Naive thymus-derived CD4-positive, alpha-beta T cell (primary cell): Measurements from ENCODE around the gene TWSG1. TPM values are rescaled to one million over a fixed set of nuclear protein-coding genes. Genes with fewer than 3 reads are reported as not detected.

Experiments used
- ATAC-seq: fragments of 150-1000 bp; cut with Tn5 transposase; 2 replicates; pipeline ENCODE4 v1.10.0; 2021; ENCODE audit warnings: mild to moderate bottlenecking, moderate library complexity
- CTCF ChIA-PET: fragments of 350-600 bp; sonication (Branson Sonifier 250); formaldehyde crosslinking; loops from one replicate; lab custom pipeline; 2021; ENCODE audit warnings: antibody characterized with exemption; lab: Charles Lee
- POLR2A ChIA-PET: fragments of 350-600 bp; sonication (Branson Sonifier 250); formaldehyde crosslinking; loops from one replicate; lab custom pipeline; 2021; ENCODE audit warnings: antibody characterized with exemption, inconsistent platforms; lab: Charles Lee
- DNase-seq, 9 donors: peaks; one replicate each; pipeline versions ENCODE4 v3.0.0 to v3.0.0-alpha.2; 2020 to 2022; ENCODE audit warnings: mixed read lengths in 1 of 9
- H3K27ac ChIP-seq: one replicate; pipeline ENCODE4 v1.7.0; 2013; ENCODE audit warnings: mild to moderate bottlenecking, low read depth, low read length, moderate library complexity
- H3K27me3 ChIP-seq, 2 donors: one replicate each; pipeline ENCODE4 v1.7.0; 2013; ENCODE audit warnings: low read length in 2 of 2, mild to moderate bottlenecking in 2 of 2, moderate library complexity in 2 of 2; ENCODE audit not compliant: control insufficient read depth in 2 of 2, insufficient read depth in 2 of 2
- H3K36me3 ChIP-seq, 3 experiments: 1 replicate in 2 of 3; 2 replicates in 1 of 3; pipeline ENCODE4 v1.7.0; 2013; ENCODE audit warnings: low read length in 3 of 3, mild to moderate bottlenecking in 3 of 3, moderate library complexity in 1 of 3; ENCODE audit not compliant: insufficient read depth in 3 of 3, control insufficient read depth in 2 of 3
- H3K4me1 ChIP-seq, 2 donors: one replicate each; pipeline ENCODE4 v1.7.0; 2013; ENCODE audit warnings: low read length in 2 of 2, mild to moderate bottlenecking in 2 of 2, moderate library complexity in 1 of 2; ENCODE audit not compliant: control insufficient read depth in 2 of 2, insufficient read depth in 2 of 2
- H3K4me3 ChIP-seq: 2 replicates; pipeline ENCODE4 v1.7.0; 2013; ENCODE audit warnings: mild to moderate bottlenecking, low read length
- H3K9me3 ChIP-seq, 3 experiments: 1 replicate in 2 of 3; 2 replicates in 1 of 3; pipeline ENCODE4 v1.7.0; 2013; ENCODE audit warnings: low read length in 3 of 3; ENCODE audit not compliant: control insufficient read depth in 2 of 3
- H3K27ac Mint-ChIP-seq, 9 donors: one replicate each; pipeline ENCODE4 v1.8.0; 2020 to 2022; ENCODE audit warnings: mixed read lengths in 9 of 9, mild to moderate bottlenecking in 8 of 9, moderate library complexity in 5 of 9, inconsistent platforms in 2 of 9
- H3K27me3 Mint-ChIP-seq, 5 donors: one replicate each; pipeline ENCODE4 v1.8.0; 2021 to 2022; ENCODE audit warnings: mixed read lengths in 5 of 5, mild to moderate bottlenecking in 1 of 5
- H3K36me3 Mint-ChIP-seq, 5 donors: one replicate each; pipeline ENCODE4 v1.8.0; 2020 to 2022; ENCODE audit warnings: mixed read lengths in 5 of 5, mild to moderate bottlenecking in 3 of 5, inconsistent platforms in 1 of 5
- H3K4me1 Mint-ChIP-seq, 7 donors: one replicate each; pipeline ENCODE4 v1.8.0; 2020 to 2022; ENCODE audit warnings: mixed read lengths in 7 of 7, mild to moderate bottlenecking in 3 of 7, inconsistent platforms in 1 of 7
- H3K4me3 Mint-ChIP-seq, 10 donors: one replicate each; pipeline ENCODE4 v1.8.0; 2020 to 2022; ENCODE audit warnings: mild to moderate bottlenecking in 10 of 10, mixed read lengths in 10 of 10, moderate library complexity in 6 of 10, inconsistent platforms in 2 of 10
- H3K9me3 Mint-ChIP-seq, 11 donors: one replicate each; pipeline ENCODE4 v1.8.0; 2020 to 2022; ENCODE audit warnings: mixed read lengths in 11 of 11, mild to moderate bottlenecking in 4 of 11, inconsistent platforms in 1 of 11, moderate library complexity in 1 of 11
- intact Hi-C, 2 donors: fragments of 100-400 bp; cut with micrococcal nuclease; formaldehyde crosslinking; loops; one replicate each; pipeline ENCODE4 v1.15.1; 2023
- polyA plus RNA-seq, 2 donors: library from polyadenylated mRNA; unstranded; fragments of 300-500 nt; fragmentation: Illumina TruSeq; gene quantifications; one replicate each; pipeline ENCODE4 v1.2.3, GENCODE V29; 2021
- total RNA-seq, 6 experiments: library from RNA in 5 of 6; stranded (reverse) in 5 of 6; gene quantifications; 1 replicate in 5 of 6; 2 replicates in 1 of 6; pipeline ENCODE4 v1.2.3 and lab custom pipeline; 2021 to 2026

The TWSG1 gene
- total and polyA plus RNA-seq, 7 experiments from 2014 or later: 2.4 to 7.6 (median 5.0) TPM

DNA sequence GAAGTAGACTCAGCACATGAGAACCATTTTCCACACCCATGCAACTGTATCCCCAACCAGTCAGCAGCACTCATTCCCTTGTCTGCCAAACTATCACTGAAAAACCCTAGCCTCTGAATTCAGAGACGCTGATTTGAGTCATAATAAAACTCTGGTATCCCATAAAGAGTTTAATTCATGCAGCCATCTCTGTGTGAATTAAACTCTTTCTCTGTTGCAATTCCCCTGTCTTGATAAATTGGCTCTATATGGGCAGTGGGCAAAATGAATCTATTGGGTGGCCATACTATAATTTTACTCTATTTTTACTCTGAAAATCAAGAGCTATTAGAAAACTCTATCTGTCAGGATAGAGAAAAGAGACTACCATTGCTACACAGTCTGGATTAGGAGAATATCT is 40.6 kb upstream of the TWSG1 start:
- no peak overlapping the region for H3K27ac Mint-ChIP-seq
- H3K9me3 ChIP-seq: peaks cover 0 to 27% (median 0%) of the 10 kb centered on the region in 3 experiments
- no peak overlapping the region for H3K27ac ChIP-seq
- no peaks in the 10 kb centered on the region for H3K27me3 Mint-ChIP-seq
- no peaks in the 10 kb centered on the region for H3K27me3 ChIP-seq
- ATAC-seq (no peak), DNase-seq (no peak)
- no peaks in the 10 kb centered on the region for H3K4me1 ChIP-seq
- H3K36me3 Mint-ChIP-seq: peaks cover 4 to 27% (median 14%) of the 10 kb centered on the region in 5 donors
- H3K4me3 Mint-ChIP-seq: no peak overlapping the region
- CTCF ChIA-PET: interaction anchor here (0.6 kb wide), 1 partner anchor 299 kb away, joined by 3 read pairs; no protein-coding TSS in a partner anchor
- peaks cover 3 to 57% (median 19%) of the 10 kb centered on the region in 11 donors for H3K9me3 Mint-ChIP-seq
- no peak overlapping the region for H3K4me3 ChIP-seq
- H3K36me3 ChIP-seq: no peaks in the 10 kb centered on the region
- POLR2A ChIA-PET: no interaction called here
- H3K4me1 Mint-ChIP-seq: no peaks in the 10 kb centered on the region
- intact Hi-C loops: no loop called here

DNA sequence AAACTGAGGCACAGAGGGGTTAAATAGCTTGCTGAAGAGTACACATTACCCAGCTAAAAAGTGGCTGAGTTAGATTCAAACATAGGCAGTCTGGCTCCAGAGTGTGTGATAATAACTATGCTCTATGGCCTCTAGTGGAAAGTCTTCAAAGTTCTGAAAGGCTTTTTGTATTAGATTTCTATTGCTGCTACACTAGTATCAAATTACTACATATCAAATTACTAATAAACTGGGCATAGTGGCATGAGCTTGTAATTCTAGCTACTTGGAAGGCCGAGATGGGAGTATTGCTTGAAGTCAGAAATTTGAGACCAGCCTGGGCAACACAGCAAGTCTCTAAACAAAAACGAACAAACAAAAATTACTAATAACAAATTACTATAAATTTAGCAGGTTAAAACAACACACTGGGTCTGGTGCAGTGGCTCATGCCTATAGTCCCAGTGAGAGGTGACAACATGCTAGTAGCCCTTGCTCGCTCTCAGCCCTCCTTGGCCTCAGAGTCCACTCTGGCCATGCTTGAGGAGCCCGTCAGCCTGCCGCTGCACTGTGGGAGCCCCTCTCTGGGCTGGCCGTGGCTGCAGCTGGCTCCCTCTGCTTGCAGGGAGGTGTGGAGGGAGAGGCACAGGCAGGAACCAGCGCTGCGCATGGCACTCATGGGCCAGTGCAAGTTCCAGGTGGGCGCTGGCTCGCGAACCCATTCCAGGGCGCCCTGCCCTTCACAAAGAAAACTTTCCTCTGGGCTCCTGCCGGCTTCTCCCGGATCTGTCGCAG is 38.2 kb upstream of the TWSG1 start:
- Histone ChIP-seq H3K27me3 (no peaks in the 10 kb centered on the region), H3K4me1 (no peaks in the 10 kb centered on the region), H3K4me3 (no peak overlapping the region), H3K27ac (no peak overlapping the region), H3K36me3 (no peaks in the 10 kb centered on the region), H3K9me3 (peaks cover 0 to 20% (median 0%) of the 10 kb centered on the region in 3 experiments)
- Mint-ChIP-seq H3K36me3 (peaks cover 4 to 26% (median 14%) of the 10 kb centered on the region in 5 donors), H3K27ac (no peak overlapping the region), H3K4me1 (no peaks in the 10 kb centered on the region), H3K27me3 (no peaks in the 10 kb centered on the region), H3K4me3 (no peak overlapping the region), H3K9me3 (peaks cover 3 to 53% (median 19%) of the 10 kb centered on the region in 11 donors)
- ATAC-seq: no peak
- intact Hi-C loops: no loop called here
- POLR2A ChIA-PET: no interaction called here
- CTCF ChIA-PET: no interaction called here
- DNase-seq: no peak

DNA sequence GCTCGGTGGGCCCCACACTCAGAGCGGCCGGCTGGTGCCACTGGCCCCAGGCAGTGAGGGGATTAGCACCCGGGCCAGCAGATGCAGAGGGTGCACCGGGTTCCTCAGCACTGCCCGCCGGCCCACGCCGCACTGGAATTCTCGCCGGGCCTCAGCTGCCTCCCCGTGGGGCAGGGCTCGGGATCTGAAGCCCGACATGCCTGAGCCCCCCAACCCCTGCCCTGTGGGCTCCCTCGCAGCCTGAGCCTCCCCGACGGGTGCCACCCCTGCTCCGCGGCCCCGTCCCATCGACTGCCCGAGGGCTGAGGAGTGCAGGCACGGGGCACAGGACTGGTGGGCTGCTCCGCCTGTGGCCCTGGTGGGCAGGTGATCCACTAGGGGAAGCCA is 37.6 kb upstream of the TWSG1 start:
- CTCF ChIA-PET: no interaction called here
- Mint-ChIP-seq H3K9me3 (peaks cover 0 to 53% (median 16%) of the 10 kb centered on the region in 11 donors), H3K4me1 (no peaks in the 10 kb centered on the region)

DNA sequence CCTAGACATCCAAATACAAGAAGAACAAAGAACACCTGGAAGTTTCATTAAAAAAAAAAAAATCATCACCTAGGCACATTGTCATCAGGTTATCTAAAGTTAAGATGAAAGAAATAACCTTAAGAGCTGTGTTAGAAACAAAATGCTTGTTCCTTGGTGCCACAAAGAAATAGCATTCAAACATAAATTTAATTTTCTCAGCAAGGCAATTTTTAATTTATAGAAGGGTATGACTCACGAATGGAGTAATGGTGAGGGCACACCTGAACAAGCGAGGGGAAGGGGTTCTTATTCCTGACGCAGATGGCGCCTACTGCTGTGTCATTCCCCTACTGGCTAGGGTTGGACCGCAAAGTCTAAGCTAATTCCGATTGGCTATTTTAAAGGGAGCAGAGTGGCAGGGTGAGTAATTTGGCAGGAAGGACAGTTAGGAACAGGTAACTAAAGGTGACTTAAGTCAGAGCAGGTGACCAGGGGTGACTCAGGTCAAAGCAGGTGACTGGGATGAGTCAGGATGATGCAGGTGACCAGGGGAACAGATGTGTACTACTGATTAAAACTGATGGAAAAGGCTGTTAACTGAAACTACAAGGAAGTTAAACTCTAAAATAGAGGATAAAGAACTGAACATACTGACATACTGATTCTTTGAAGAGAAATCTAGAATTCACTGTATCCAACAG is 30.0 kb upstream of the TWSG1 start:
- H3K4me1 Mint-ChIP-seq: peaks cover 0 to 1% (median 0%) of the 10 kb centered on the region in 7 donors
- Histone ChIP-seq H3K4me1 (no peaks in the 10 kb centered on the region), H3K27me3 (no peaks in the 10 kb centered on the region), H3K36me3 (no peaks in the 10 kb centered on the region), H3K9me3 (peaks cover 0 to 11% (median 0%) of the 10 kb centered on the region in 3 experiments), H3K27ac (no peak overlapping the region), H3K4me3 (no peak overlapping the region)
- ChIA-PET CTCF (no interaction called here), POLR2A (interaction anchor here (0.7 kb wide), 1 partner anchor 170 kb away, joined by 3 read pairs; no protein-coding TSS in a partner anchor)
- intact Hi-C loops: no loop called here
- peaks cover 4 to 27% (median 7%) of the 10 kb centered on the region in 5 donors for H3K27me3 Mint-ChIP-seq
- H3K27ac Mint-ChIP-seq: peak overlapping the region in 1 of 9 donors; percentile 9
- H3K4me3 Mint-ChIP-seq: no peak overlapping the region
- peaks cover 0 to 22% (median 11%) of the 10 kb centered on the region in 5 donors for H3K36me3 Mint-ChIP-seq
- peaks cover 12 to 75% (median 45%) of the 10 kb centered on the region in 11 donors for H3K9me3 Mint-ChIP-seq
- ATAC-seq (no peak), DNase-seq (no peak)

More for the DNA sequence above, 37.6 kb upstream of the TWSG1 start:
- intact Hi-C loops: no loop called here
- Mint-ChIP-seq H3K36me3 (peaks cover 4 to 24% (median 12%) of the 10 kb centered on the region in 5 donors), H3K27me3 (peaks cover 0 to under 1% (median 0%) of the 10 kb centered on the region in 5 donors), H3K27ac (no peak overlapping the region), H3K4me3 (no peak overlapping the region)
- Histone ChIP-seq H3K27ac (no peak overlapping the region), H3K4me1 (no peaks in the 10 kb centered on the region), H3K27me3 (no peaks in the 10 kb centered on the region), H3K4me3 (no peak overlapping the region), H3K36me3 (no peaks in the 10 kb centered on the region), H3K9me3 (peaks cover 0 to 20% (median 0%) of the 10 kb centered on the region in 3 experiments)
- DNase-seq: no peak
- POLR2A ChIA-PET: no interaction called here
- ATAC-seq: no peak

DNA sequence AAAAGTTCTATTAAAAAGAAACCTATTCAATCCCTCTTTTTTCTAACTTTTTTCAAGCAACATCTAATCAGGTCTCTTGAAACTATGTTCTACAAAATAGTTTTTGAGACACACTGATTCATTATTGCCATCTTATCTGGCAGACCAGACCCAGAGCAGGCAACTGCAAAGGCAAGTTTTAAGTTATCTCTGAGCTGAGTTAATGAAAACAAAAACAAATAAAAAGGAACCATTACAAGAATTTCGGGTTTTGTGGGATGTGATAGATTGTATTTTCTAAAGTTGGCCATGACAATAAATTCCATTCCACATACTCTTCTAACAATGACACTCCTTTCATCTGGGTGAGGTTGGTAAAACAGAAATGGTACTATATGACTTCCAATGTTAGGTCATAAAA is 15.2 kb upstream of the TWSG1 start:
- intact Hi-C loops: no loop called here
- H3K4me1 ChIP-seq: no peaks in the 10 kb centered on the region
- no peaks in the 10 kb centered on the region for H3K9me3 ChIP-seq
- ChIA-PET POLR2A (no interaction called here), CTCF (no interaction called here)
- H3K9me3 Mint-ChIP-seq: peaks cover 5 to 26% (median 9%) of the 10 kb centered on the region in 11 donors
- H3K27ac ChIP-seq: no peak overlapping the region
- no peaks in the 10 kb centered on the region for H3K36me3 ChIP-seq
- peaks cover 0 to 14% (median 7%) of the 10 kb centered on the region in 5 donors for H3K36me3 Mint-ChIP-seq
- no peak for ATAC-seq
- H3K27me3 Mint-ChIP-seq: peaks cover 7 to 24% (median 20%) of the 10 kb centered on the region in 5 donors
- DNase-seq: no peak
- no peaks in the 10 kb centered on the region for H3K27me3 ChIP-seq
- no peak overlapping the region for H3K4me3 ChIP-seq
- no peak overlapping the region for H3K4me3 Mint-ChIP-seq
- no peak overlapping the region for H3K27ac Mint-ChIP-seq
- H3K4me1 Mint-ChIP-seq: peaks cover 0 to 2% (median 0%) of the 10 kb centered on the region in 7 donors

DNA sequence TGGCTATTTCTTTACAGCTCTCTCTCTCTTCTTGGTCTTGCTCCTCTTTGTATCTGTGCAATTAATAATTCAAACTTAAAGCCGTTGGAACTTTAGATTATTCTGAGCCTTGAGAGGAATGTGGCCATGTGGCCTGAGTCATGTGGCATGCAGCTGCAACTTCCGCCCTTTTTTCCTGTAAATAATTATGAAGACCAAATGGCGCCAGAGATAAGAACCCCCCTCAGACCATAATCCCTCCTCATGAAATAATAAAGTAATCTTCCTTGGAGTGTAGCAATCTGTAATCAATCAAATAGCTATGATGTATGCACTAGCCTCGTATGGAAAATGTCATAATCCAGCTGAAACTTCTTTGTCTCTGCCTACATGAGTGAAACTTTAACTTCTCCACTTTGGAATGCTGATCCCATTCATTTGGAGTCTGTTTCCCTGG is 13.5 kb upstream of the TWSG1 start:
- Histone ChIP-seq H3K4me3 (no peak overlapping the region), H3K4me1 (no peaks in the 10 kb centered on the region), H3K36me3 (no peaks in the 10 kb centered on the region), H3K9me3 (no peaks in the 10 kb centered on the region), H3K27ac (no peak overlapping the region), H3K27me3 (no peaks in the 10 kb centered on the region)
- intact Hi-C loops: no loop called here
- no peak for DNase-seq
- no peak overlapping the region for H3K4me3 Mint-ChIP-seq
- peaks cover 0 to 2% (median 0%) of the 10 kb centered on the region in 7 donors for H3K4me1 Mint-ChIP-seq
- no peak for ATAC-seq
- ChIA-PET POLR2A (no interaction called here), CTCF (no interaction called here)
- H3K9me3 Mint-ChIP-seq: peaks cover 3 to 22% (median 9%) of the 10 kb centered on the region in 11 donors
- H3K36me3 Mint-ChIP-seq: peaks cover 0 to 14% (median 7%) of the 10 kb centered on the region in 5 donors
- H3K27me3 Mint-ChIP-seq: peaks cover 7 to 20% (median 20%) of the 10 kb centered on the region in 5 donors
- no peak overlapping the region for H3K27ac Mint-ChIP-seq
